Esophagus muscularis mucosa (tissue), 4 donors: ENCODE results near the gene SULF2. TPM values are rescaled to one million over a fixed set of nuclear protein-coding genes. Genes with fewer than 3 reads are reported as not detected.

Experiments
- DNase-seq: peaks from one replicate; pipeline ENCODE4 v3.0.0-alpha.2; 2017; ENCODE audit errors: extremely low spot score
- H3K27ac ChIP-seq, 4 donors: fragments of 200-600 bp; sonication (generic); replicated peaks in 1 of 4; 1 replicate in 3 of 4; 2 replicates in 1 of 4; pipeline ENCODE4 v1.5.1; 2016 to 2019; ENCODE audit warnings: mild to moderate bottlenecking in 1 of 4
- H3K27me3 ChIP-seq, 4 donors: fragments of 200-600 bp; sonication (generic); one replicate each; pipeline versions ENCODE4 v1.5.1 to v1.6.0; 2016 to 2019
- H3K36me3 ChIP-seq, 4 donors: fragments of 200-600 bp; sonication (generic); one replicate each; pipeline ENCODE4 v1.5.1; 2016 to 2019
- H3K4me1 ChIP-seq, 4 donors: fragments of 200-600 bp; sonication (generic); one replicate each; pipeline ENCODE4 v1.5.1; 2016 to 2019
- H3K4me3 ChIP-seq, 4 donors: fragments of 200-600 bp; sonication (generic); 1 replicate in 2 of 4; 2 replicates in 2 of 4; pipeline ENCODE4 v1.5.1; 2016 to 2019; ENCODE audit warnings: mild to moderate bottlenecking in 4 of 4, moderate library complexity in 1 of 4
- H3K9me3 ChIP-seq, 4 donors: fragments of 200-600 bp; sonication (generic); 1 replicate in 3 of 4; 2 replicates in 1 of 4; pipeline ENCODE4 v1.5.1; 2016 to 2019
- EP300 ChIP-seq: sonication (generic); formaldehyde crosslinking; IDR thresholded peaks from one replicate; pipeline ENCODE4 v1.6.1; 2017; ENCODE audit warnings: antibody characterized with exemption
- POLR2A ChIP-seq: fragments of 450-650 bp; IDR thresholded peaks from one replicate; pipeline ENCODE4 v1.6.1; 2017; ENCODE audit warnings: antibody characterized with exemption, moderate library complexity, mild to moderate bottlenecking, low read depth
- POLR2AphosphoS5 ChIP-seq, 2 donors: sonication (generic); formaldehyde crosslinking; IDR thresholded peaks; one replicate each; pipeline ENCODE4 v1.6.1; 2017; ENCODE audit warnings: antibody characterized with exemption in 2 of 2
- WGBS: methylation state at CpG from one replicate; pipeline ENCODE4 v1.1.5; 2018; 5-methylcytosine and 5-hydroxymethylcytosine counted together
- intact Hi-C: fragments of 100-400 bp; cut with DNase I; formaldehyde crosslinking; loops from one replicate; pipeline ENCODE4 v1.15.1; 2023
- total RNA-seq, 4 donors: library from RNA; depleted of rRNA; stranded (reverse); fragments of >200 nt; gene quantifications; one replicate each; pipeline versions ENCODE4 v1.1.0 to v1.2.1, GENCODE V29; 2016
- TF ChIP-seq, protein P1 (sequence below), 3 experiments: fragments of 200-600 bp in 2 of 3; fragments of 450-650 bp in 1 of 3; sonication (generic) in 2 of 3; IDR thresholded peaks; one replicate each; pipeline ENCODE4 v1.5.1; 2017 to 2019; ENCODE audit warnings: antibody characterized with exemption in 3 of 3, mild to moderate bottlenecking in 2 of 3, moderate library complexity in 1 of 3

SULF2 gene
- total RNA-seq, 4 donors from 2014 or later: 78.7 to 243 (median 138) TPM

DNA sequence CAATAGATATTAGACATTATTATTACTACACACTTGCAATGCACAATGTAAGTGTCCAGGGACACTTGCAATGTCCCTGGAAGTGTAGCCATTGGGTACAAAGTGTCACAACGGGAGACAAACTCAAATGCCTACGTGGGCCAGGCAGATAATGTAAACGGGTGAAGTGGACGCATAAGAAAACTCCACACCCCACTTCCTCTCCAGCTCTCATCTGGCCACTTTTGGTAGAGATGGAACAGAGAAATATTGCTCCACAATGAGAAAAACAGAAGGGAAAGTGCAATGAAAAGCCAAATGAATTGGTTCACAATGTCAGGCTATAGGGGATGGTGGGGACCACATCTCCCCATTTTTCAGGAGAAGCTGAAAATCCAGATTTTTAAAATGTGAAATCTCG, 9.4 kb downstream of the SULF2 start:
- WGBS: 90% methylated on average over 5 of the region's 5 CpGs
- H3K27ac ChIP-seq: peak overlapping the region in 1 of 4 donors; percentile 73
- intact Hi-C loops: no loop called here
- H3K27me3 ChIP-seq: no peaks in the 10 kb centered on the region
- no peak overlapping the region for H3K4me3 ChIP-seq
- H3K9me3 ChIP-seq: peaks cover 0 to 7% (median under 1%) of the 10 kb centered on the region in 4 donors
- peaks cover 0 to 1% (median 0%) of the 10 kb centered on the region in 4 donors for H3K36me3 ChIP-seq
- DNase-seq: no peak
- H3K4me1 ChIP-seq: peaks cover 31 to 81% (median 64%) of the 10 kb centered on the region in 4 donors
- TF ChIP-seq, protein P1, sequence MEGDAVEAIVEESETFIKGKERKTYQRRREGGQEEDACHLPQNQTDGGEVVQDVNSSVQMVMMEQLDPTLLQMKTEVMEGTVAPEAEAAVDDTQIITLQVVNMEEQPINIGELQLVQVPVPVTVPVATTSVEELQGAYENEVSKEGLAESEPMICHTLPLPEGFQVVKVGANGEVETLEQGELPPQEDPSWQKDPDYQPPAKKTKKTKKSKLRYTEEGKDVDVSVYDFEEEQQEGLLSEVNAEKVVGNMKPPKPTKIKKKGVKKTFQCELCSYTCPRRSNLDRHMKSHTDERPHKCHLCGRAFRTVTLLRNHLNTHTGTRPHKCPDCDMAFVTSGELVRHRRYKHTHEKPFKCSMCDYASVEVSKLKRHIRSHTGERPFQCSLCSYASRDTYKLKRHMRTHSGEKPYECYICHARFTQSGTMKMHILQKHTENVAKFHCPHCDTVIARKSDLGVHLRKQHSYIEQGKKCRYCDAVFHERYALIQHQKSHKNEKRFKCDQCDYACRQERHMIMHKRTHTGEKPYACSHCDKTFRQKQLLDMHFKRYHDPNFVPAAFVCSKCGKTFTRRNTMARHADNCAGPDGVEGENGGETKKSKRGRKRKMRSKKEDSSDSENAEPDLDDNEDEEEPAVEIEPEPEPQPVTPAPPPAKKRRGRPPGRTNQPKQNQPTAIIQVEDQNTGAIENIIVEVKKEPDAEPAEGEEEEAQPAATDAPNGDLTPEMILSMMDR (IDR thresholded peaks at IDR 0.05): no peak
- no peak for TF ChIP-seq EP300
- TF ChIP-seq POLR2AphosphoS5 (IDR thresholded peaks at IDR 0.05): no peak
- TF ChIP-seq POLR2A: no peak

DNA sequence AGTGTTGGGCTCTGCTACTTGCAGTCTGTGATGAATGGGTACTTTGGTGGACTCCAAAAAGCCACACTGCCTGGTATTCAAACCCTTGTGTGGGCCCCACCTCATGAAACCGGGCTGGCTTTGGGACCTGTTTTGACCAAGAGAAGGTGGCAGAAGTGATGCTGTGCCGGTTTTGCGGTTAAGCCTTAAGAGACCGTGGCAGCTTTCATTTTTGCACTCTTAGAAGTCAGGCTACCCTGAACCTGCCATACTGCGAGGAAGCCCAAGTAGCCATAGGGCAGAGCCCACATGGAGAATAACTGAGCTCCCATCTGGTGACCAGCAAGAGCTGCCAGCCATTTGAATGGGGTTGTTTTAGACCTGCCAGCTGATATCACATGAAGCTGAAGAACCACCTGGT, 10.2 kb downstream of the SULF2 start:
- Histone ChIP-seq H3K4me1 (peaks cover 31 to 78% (median 60%) of the 10 kb centered on the region in 4 donors), H3K9me3 (peaks cover 0 to 11% (median 2%) of the 10 kb centered on the region in 4 donors), H3K27me3 (no peaks in the 10 kb centered on the region), H3K27ac (peak overlapping the region in 3 of 4 donors; percentile 66 to 72 (median 69)), H3K36me3 (peaks cover 0 to 6% (median 3%) of the 10 kb centered on the region in 4 donors), H3K4me3 (no peak overlapping the region)
- WGBS: 100% methylated on average over 4 of the region's 5 CpGs
- no peak for DNase-seq
- intact Hi-C loops: no loop called here
- TF ChIP-seq, protein P1 (IDR thresholded peaks at IDR 0.05): no peak
- TF ChIP-seq EP300: no peak
- no peak for TF ChIP-seq POLR2A
- TF ChIP-seq POLR2AphosphoS5 (IDR thresholded peaks at IDR 0.05): no peak

DNA sequence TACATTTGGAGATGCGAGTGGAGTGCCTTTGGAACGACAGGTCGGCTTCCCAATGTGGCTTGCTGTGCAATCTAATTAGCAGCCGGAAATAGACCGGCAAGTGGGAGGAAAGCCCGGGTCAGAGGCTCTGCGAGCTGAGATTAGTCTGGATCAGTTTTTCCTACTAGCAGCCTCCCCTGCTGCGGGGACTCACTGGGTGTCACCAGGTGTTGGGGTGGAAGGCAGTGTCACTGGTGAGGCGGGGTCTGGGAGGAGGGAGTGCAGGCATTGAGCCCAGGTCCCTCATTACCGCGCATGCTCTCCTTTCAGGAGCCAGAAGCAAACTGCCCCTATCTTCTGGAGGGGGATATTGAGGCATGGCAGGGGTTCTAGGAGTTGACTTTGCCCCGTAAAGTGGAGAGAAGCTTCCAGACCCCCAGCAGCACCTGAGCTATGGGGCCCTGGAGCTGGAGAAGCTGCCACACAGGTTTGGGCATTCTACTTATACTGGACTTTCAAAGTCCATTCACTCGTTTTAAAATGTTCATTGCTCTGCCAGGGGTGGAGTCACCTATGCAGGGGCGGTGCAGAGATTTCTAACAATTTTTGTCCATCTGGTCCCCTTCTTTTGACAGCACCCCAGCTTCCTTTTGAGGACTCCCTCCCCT, 11.0 kb downstream of the SULF2 start:
- peak overlapping the region in 1 of 4 donors; percentile 4 for H3K4me3 ChIP-seq
- TF ChIP-seq EP300: no peak
- TF ChIP-seq POLR2AphosphoS5 (IDR thresholded peaks at IDR 0.05): peak in 1 of 2 donors; percentile 38
- H3K4me1 ChIP-seq: peaks cover 31 to 79% (median 58%) of the 10 kb centered on the region in 4 donors
- no peak for DNase-seq
- no peaks in the 10 kb centered on the region for H3K27me3 ChIP-seq
- peaks cover 0 to 6% (median 3%) of the 10 kb centered on the region in 4 donors for H3K36me3 ChIP-seq
- intact Hi-C loops: no loop called here
- H3K9me3 ChIP-seq: peaks cover 0 to 11% (median 2%) of the 10 kb centered on the region in 4 donors
- peak overlapping the region; percentile 66 to 72 (median 68) for H3K27ac ChIP-seq
- 45% methylated on average over 14 of the region's 14 CpGs for WGBS

- intact Hi-C loops: no loop called here
- Histone ChIP-seq H3K4me1 (peaks cover 29 to 74% (median 56%) of the 10 kb centered on the region in 4 donors), H3K27ac (peak overlapping the region; percentile 66 to 72 (median 68)), H3K27me3 (no peaks in the 10 kb centered on the region), H3K9me3 (peaks cover 0 to 11% (median 2%) of the 10 kb centered on the region in 4 donors), H3K4me3 (peak overlapping the region in 1 of 4 donors; percentile 4), H3K36me3 (peaks cover 0 to 6% (median 3%) of the 10 kb centered on the region in 4 donors)
- 42% methylated on average over 8 of the region's 8 CpGs for WGBS
- TF ChIP-seq, protein P1 (IDR thresholded peaks at IDR 0.05): no peak
- TF ChIP-seq POLR2A (no peak), POLR2AphosphoS5 (IDR thresholded peaks at IDR 0.05) (peak; percentile 33 to 50)
- DNase-seq: no peak
Measured at GRCh38 chr20:47773371-47773786, 11.9 kb downstream of the SULF2 start.

DNA sequence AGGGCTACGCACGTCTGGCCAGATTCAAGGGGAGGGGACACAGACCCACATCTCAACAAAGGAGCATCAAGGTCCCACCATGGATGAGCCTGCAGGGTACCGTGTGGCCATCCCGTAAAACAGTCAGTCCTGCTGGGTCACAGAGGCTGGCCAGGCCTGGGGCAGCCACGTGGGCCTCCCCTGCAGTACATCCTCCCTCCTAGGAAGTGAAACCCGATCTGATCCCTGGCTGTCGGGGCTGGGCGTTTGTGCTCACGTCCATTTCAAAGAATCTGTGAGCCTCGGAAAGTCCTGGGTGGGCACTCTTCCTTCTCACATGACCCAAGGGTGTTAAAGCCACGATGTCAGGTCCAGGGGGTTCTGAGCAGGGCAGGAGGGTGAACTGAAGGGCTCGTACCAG, 14.3 kb downstream of the SULF2 start:
- Histone ChIP-seq H3K4me3 (no peak overlapping the region), H3K9me3 (peaks cover 0 to 8% (median 2%) of the 10 kb centered on the region in 4 donors), H3K36me3 (peaks cover 0 to 6% (median 3%) of the 10 kb centered on the region in 4 donors), H3K27ac (no peak overlapping the region), H3K27me3 (no peaks in the 10 kb centered on the region), H3K4me1 (peaks cover 27 to 74% (median 56%) of the 10 kb centered on the region in 4 donors)
- no peak for DNase-seq
- TF ChIP-seq POLR2A (no peak), EP300 (no peak), POLR2AphosphoS5 (IDR thresholded peaks at IDR 0.05) (no peak)
- TF ChIP-seq, protein P1 (IDR thresholded peaks at IDR 0.05): no peak
- intact Hi-C loops: no loop called here
- WGBS: 77% methylated on average over 6 of the region's 12 CpGs
